Endothelial cell of umbilical vein (primary cell): Measurements from ENCODE around the gene PTPRQ. TPM values are rescaled to one million over a fixed set of nuclear protein-coding genes. Genes with fewer than 3 reads are reported as not detected.

ENCODE experiments used
- BruUV-seq: library from RNA; stranded (reverse); fragments of 400-500 nt; replicated peaks from 2 replicates; lab custom pipeline; 2021; lab: Mats Ljungman, UMichigan
- CTCF ChIA-PET: fragments of 300-600, 350-600 bp; sonication (Branson Sonifier 250); formaldehyde crosslinking; loops from one replicate; lab custom pipeline; 2021; ENCODE audit warnings: antibody characterized with exemption, inconsistent platforms; lab: Charles Lee
- POLR2A ChIA-PET: fragments of 300-600, 350-600 bp; sonication (Branson Sonifier 250); formaldehyde crosslinking; loops from one replicate; lab custom pipeline; 2021; ENCODE audit warnings: antibody characterized with exemption, inconsistent platforms; lab: Charles Lee
- DNase-seq: peaks from one replicate; pipeline ENCODE4 v3.0.0-alpha.2; 2011; ENCODE audit warnings: low read depth, low spot score
- FAIRE-seq: peaks from 2 replicates; lab custom pipeline; 2011; peaks lifted over from hg19 to GRCh38; lab: Jason Lieb, UNC
- H2AFZ ChIP-seq: 2 replicates; pipeline ENCODE4 v1.6.0; 2012; ENCODE audit warnings: low read depth, low read length, control low read depth, inconsistent platforms
- H3K27ac ChIP-seq: 2 replicates; pipeline ENCODE4 v1.5.1; 2011; ENCODE audit warnings: low read depth, mild to moderate bottlenecking, control low read depth, low read length, moderate library complexity; ENCODE audit not compliant: insufficient read depth
- H3K27me3 ChIP-seq, 2 experiments: 2 replicates each; pipeline versions ENCODE4 v1.6.0 to v1.6.1; 2011; ENCODE audit warnings: low read length in 2 of 2, mixed read lengths in 1 of 2; ENCODE audit not compliant: control insufficient read depth in 2 of 2, insufficient read depth in 2 of 2
- H3K36me3 ChIP-seq, 2 experiments: 2 replicates in 1 of 2; 3 replicates in 1 of 2; pipeline ENCODE4 v1.5.1; 2011; ENCODE audit warnings: low read length in 2 of 2, mild to moderate bottlenecking in 1 of 2, moderate library complexity in 1 of 2; ENCODE audit not compliant: control insufficient read depth in 2 of 2, insufficient read depth in 2 of 2; ENCODE audit errors: extremely low read depth in 1 of 2
- H3K4me1 ChIP-seq: 3 replicates; pipeline ENCODE4 v1.5.1; 2011; ENCODE audit warnings: mild to moderate bottlenecking, low read length; ENCODE audit not compliant: control insufficient read depth, insufficient read depth; ENCODE audit errors: extremely low read depth
- H3K4me2 ChIP-seq: 2 replicates; pipeline ENCODE4 v1.6.1; 2011; ENCODE audit warnings: low read length, control low read depth, mixed read lengths; ENCODE audit not compliant: insufficient read depth
- H3K4me3 ChIP-seq, 3 experiments: fragments of 200-600 bp in 1 of 3; sonication (generic), shearing (Covaris generic) in 1 of 3; replicated peaks in 1 of 3; 2 replicates each; pipeline ENCODE4 v1.5.1; 2011 to 2016; ENCODE audit warnings: control low read depth in 3 of 3, low read length in 3 of 3, mild to moderate bottlenecking in 2 of 3, inconsistent platforms in 1 of 3, low read depth in 1 of 3, moderate library complexity in 1 of 3; ENCODE audit not compliant: insufficient read depth in 1 of 3
- H3K79me2 ChIP-seq: 2 replicates; pipeline ENCODE4 v1.6.0; 2012; ENCODE audit warnings: low read length, inconsistent platforms; ENCODE audit not compliant: control insufficient read depth, insufficient read depth
- H3K9ac ChIP-seq: replicated peaks from 2 replicates; pipeline ENCODE3; 2011; ENCODE audit warnings: low read length, control low read depth; ENCODE audit not compliant: insufficient read depth; ENCODE audit errors: extremely low read depth
- H3K9me1 ChIP-seq: replicated peaks from 3 replicates; pipeline ENCODE4 v1.6.0; 2011; ENCODE audit warnings: mild to moderate bottlenecking, low read length; ENCODE audit not compliant: control insufficient read depth, insufficient read depth; ENCODE audit errors: extremely low read depth
- H3K9me3 ChIP-seq: replicated peaks from 2 replicates; pipeline ENCODE4 v1.5.1; 2012; ENCODE audit warnings: low read length, inconsistent platforms; ENCODE audit not compliant: control insufficient read depth, insufficient read depth
- H4K20me1 ChIP-seq: replicated peaks from 2 replicates; pipeline ENCODE3; 2011; ENCODE audit warnings: mild to moderate bottlenecking, low read length; ENCODE audit not compliant: control insufficient read depth, insufficient read depth; ENCODE audit errors: extremely low read depth
- FOS ChIP-seq: IDR thresholded peaks from 2 replicates; pipeline ENCODE4 v1.6.1; 2011; ENCODE audit warnings: mild to moderate bottlenecking, low read length, moderate library complexity, borderline replicate concordance; ENCODE audit not compliant: insufficient read depth
- GATA2 ChIP-seq: IDR thresholded peaks from 2 replicates; pipeline ENCODE4 v1.7.0; 2011; ENCODE audit warnings: low read depth, mild to moderate bottlenecking, moderate library complexity, mixed read lengths, low read length; ENCODE audit not compliant: insufficient read length, insufficient read depth
- MYC ChIP-seq: IDR thresholded peaks from one replicate; pipeline ENCODE4 v1.6.1; 2011; ENCODE audit warnings: mild to moderate bottlenecking, low read depth, low read length
- POLR2A ChIP-seq: IDR thresholded peaks from 2 replicates; pipeline ENCODE4 v1.6.1; 2012; ENCODE audit warnings: low read depth, mild to moderate bottlenecking, control low read depth, low read length
- dilution Hi-C: fragments of 300-500 bp; cut with MboI; formaldehyde crosslinking; loops from one replicate; pipeline ENCODE4 v1.15.0; 2019; ENCODE audit warnings: low sequenced_read_pairs; ENCODE audit not compliant: extremely low pct_ligation_motif_present
- intact Hi-C: fragments of 100-400 bp; cut with micrococcal nuclease; formaldehyde crosslinking; loops from one replicate; pipeline ENCODE4 v1.10.0; 2022
- polyA plus RNA-seq, 4 experiments: library from polyadenylated mRNA; depleted of rRNA in 3 of 4; stranded (reverse) in 3 of 4; unstranded in 1 of 4; fragments of >200 nt; gene quantifications; 2 replicates each; pipeline versions ENCODE4 v1.2.1 to v1.2.3, GENCODE V29; 2011 to 2012; ENCODE audit warnings: missing spikeins in 1 of 4
- total RNA-seq: library from RNA; stranded (reverse); gene quantifications from 2 replicates; pipeline ENCODE4 v1.2.3, GENCODE V29; 2021
- TF ChIP-seq, protein P1 (sequence below), 2 donors: IDR thresholded peaks; 1 replicate in 1 of 2; 2 replicates in 1 of 2; pipeline ENCODE4 v1.5.1; 2011; ENCODE audit warnings: low read length in 2 of 2, mild to moderate bottlenecking in 2 of 2, moderate library complexity in 2 of 2, control low read depth in 1 of 2, inconsistent platforms in 1 of 2, low read depth in 1 of 2; ENCODE audit not compliant: insufficient read depth in 1 of 2; ENCODE audit errors: extremely low read depth in 1 of 2
- TF ChIP-seq, protein P2 (sequence below): IDR thresholded peaks from 2 replicates; pipeline ENCODE4 v1.6.1; 2011; ENCODE audit not compliant: insufficient read depth, insufficient read length

Gene PTPRQ
- total and polyA plus RNA-seq, 2 donors (not counting 3 experiments of a cell fraction or from before 2014, with no cell fraction given), result not detected

DNA sequence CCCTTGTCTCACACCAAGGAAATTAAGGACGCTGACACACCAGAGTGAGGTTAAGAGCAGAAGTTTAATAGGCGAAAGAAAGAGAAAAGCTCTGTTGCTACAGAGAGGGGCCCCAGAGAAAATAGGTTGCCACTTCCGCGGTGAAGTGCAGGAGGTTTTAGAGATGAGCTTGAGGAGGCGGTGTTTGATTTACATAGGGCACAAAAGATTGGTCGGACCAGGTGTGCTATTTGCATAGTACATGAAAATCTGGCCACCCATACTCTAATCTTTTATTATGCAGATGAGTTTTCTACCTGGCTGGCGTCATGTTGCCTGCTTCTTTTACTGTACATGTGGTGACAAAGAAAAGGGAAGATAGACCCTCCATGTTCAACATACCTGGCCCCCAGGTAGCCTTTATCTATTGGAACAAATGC lies 240.1 kb downstream of the PTPRQ start:
- FAIRE-seq (no peak), DNase-seq (no peak)
- dilution Hi-C loops, result no loop called here

GRCh38 chr12:80690090-80690489 lies 246.1 kb downstream of the PTPRQ start:
- no peak for TF ChIP-seq GATA2
- dilution Hi-C loops (no loop called here), intact Hi-C loops (no loop called here)
- DNase-seq (no peak), FAIRE-seq (no peak)
- Histone ChIP-seq H3K79me2 (no peaks in the 10 kb centered on the region), H3K4me3 (no peak overlapping the region), H3K36me3 (no peaks in the 10 kb centered on the region), H3K27ac (no peak overlapping the region), H2AFZ (peak overlapping the region; percentile 24), H4K20me1 (no peaks in the 10 kb centered on the region), H3K9me3 (no peaks in the 10 kb centered on the region), H3K4me2 (no peak overlapping the region), H3K4me1 (peaks cover 3% of the 10 kb centered on the region), H3K27me3 (no peaks in the 10 kb centered on the region), H3K9me1 (no peaks in the 10 kb centered on the region), H3K9ac (no peak overlapping the region)
- no TSS peak for BruUV-seq
- ChIA-PET CTCF (interaction anchor here (1.0 kb wide), 1 partner anchor 73 kb away, joined by 3 read pairs; no protein-coding TSS in a partner anchor), POLR2A (no interaction called here)

More for the DNA sequence above, 240.1 kb downstream of the PTPRQ start:
- Histone ChIP-seq H3K4me3 (no peak overlapping the region), H3K79me2 (no peaks in the 10 kb centered on the region), H3K9ac (no peak overlapping the region), H3K4me2 (no peak overlapping the region), H2AFZ (no peak overlapping the region), H3K9me3 (no peaks in the 10 kb centered on the region), H3K36me3 (no peaks in the 10 kb centered on the region), H3K27me3 (no peaks in the 10 kb centered on the region), H3K9me1 (no peaks in the 10 kb centered on the region), H3K27ac (no peak overlapping the region), H4K20me1 (no peaks in the 10 kb centered on the region), H3K4me1 (no peaks in the 10 kb centered on the region)
- ChIA-PET POLR2A (no interaction called here), CTCF (no interaction called here)
- BruUV-seq, result no TSS peak
- TF ChIP-seq, protein P1, sequence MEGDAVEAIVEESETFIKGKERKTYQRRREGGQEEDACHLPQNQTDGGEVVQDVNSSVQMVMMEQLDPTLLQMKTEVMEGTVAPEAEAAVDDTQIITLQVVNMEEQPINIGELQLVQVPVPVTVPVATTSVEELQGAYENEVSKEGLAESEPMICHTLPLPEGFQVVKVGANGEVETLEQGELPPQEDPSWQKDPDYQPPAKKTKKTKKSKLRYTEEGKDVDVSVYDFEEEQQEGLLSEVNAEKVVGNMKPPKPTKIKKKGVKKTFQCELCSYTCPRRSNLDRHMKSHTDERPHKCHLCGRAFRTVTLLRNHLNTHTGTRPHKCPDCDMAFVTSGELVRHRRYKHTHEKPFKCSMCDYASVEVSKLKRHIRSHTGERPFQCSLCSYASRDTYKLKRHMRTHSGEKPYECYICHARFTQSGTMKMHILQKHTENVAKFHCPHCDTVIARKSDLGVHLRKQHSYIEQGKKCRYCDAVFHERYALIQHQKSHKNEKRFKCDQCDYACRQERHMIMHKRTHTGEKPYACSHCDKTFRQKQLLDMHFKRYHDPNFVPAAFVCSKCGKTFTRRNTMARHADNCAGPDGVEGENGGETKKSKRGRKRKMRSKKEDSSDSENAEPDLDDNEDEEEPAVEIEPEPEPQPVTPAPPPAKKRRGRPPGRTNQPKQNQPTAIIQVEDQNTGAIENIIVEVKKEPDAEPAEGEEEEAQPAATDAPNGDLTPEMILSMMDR (IDR thresholded peaks at IDR 0.05; ENCODE audit: extremely low read depth in 1 of 2, insufficient read depth in 1 of 2, low read depth in 1 of 2, low read length in 2 of 2), result no peak
- TF ChIP-seq MYC (no peak), FOS (no peak), POLR2A (no peak)
- TF ChIP-seq, protein P2, sequence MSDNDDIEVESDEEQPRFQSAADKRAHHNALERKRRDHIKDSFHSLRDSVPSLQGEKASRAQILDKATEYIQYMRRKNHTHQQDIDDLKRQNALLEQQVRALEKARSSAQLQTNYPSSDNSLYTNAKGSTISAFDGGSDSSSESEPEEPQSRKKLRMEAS, result no peak
- intact Hi-C loops, result no loop called here
